ENCODE measurements around the gene TWNK.
"Not testable (repeated sequence)": the region's sequence is repeated elsewhere in the genome, so short reads cannot be mapped to it uniquely, and the experiment has no call there.

The TWNK gene

DNA sequence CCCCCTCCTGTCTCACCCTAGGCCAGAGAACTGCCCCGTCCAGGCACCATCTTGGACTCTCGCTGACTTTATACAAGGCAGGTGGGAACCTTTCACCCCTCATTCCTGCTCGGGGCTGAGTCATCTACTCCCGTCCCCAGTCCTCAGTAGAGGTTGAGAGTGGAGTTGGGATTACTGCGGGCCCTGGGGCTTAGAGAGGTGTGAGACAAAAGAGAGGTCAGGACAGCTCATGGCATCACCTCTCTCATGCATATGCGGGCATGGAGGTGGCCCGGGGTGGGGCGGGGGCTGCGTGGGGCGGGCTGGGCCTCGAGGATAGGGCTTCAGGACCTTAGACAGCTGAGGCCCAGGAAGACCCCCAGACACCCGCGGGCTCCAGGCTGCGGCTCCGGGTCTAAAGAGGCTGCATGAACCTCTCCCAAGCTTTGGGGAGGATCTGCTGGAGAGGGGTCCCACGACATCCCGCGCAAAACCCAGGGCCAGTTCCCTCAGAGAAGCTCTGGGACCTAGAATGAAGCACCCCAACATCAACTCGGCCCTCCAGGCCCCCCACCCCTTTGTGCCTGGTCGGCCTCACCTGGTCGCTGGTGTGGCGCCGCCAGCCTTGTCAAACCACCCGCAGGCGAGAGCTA, 43.3 kb downstream of the TWNK start:
- no peak for DNase-seq (ENCODE audit: low read depth, low spot score)

DNA sequence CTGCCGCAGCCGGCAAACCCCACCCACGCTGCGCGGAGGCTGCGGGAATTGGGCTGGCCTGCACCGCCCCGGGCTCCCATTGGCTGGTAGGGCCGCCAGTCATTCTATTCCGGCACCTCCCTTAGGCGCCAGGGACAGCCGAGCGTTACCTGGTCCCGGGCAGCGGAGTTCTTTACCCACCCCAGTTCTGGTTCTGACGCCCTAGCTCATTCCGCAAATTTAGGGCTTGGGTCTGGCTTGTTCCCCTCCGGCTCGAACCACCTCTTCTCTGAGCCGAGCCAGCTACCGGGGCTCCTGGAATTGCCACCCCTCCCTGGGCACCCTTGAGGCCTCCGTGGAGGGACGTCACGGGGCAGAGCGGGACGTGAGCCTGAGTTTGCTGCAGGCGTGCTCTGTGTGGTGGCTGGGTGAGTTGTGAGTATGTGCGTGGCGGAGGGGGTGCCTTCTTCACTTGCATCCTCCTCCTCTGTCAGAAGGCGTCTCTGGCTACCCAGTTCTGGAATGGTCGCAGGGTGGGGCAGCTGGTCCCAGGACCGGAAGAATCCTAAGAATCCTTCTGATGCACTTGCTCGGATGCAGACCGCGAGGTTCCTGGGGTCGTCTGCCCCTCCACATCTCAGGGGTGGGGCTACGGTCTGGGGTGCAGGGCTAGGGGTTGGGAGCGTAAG, 43.9 kb downstream of the TWNK start, which contains the start of the genes PDZD7 and SFXN3:
TSS of gene PDZD7 (minus strand) at position 2 of the 668 bp plus-strand sequence. CDS start 910 bp downstream, outside the sequence.
TSS of gene SFXN3 (plus strand) at position 107 of the 668 bp plus-strand sequence. CDS start 3,461 bp downstream, outside the sequence.
- peak; percentile 83 for DNase-seq (ENCODE audit: low read depth, low spot score)

DNA sequence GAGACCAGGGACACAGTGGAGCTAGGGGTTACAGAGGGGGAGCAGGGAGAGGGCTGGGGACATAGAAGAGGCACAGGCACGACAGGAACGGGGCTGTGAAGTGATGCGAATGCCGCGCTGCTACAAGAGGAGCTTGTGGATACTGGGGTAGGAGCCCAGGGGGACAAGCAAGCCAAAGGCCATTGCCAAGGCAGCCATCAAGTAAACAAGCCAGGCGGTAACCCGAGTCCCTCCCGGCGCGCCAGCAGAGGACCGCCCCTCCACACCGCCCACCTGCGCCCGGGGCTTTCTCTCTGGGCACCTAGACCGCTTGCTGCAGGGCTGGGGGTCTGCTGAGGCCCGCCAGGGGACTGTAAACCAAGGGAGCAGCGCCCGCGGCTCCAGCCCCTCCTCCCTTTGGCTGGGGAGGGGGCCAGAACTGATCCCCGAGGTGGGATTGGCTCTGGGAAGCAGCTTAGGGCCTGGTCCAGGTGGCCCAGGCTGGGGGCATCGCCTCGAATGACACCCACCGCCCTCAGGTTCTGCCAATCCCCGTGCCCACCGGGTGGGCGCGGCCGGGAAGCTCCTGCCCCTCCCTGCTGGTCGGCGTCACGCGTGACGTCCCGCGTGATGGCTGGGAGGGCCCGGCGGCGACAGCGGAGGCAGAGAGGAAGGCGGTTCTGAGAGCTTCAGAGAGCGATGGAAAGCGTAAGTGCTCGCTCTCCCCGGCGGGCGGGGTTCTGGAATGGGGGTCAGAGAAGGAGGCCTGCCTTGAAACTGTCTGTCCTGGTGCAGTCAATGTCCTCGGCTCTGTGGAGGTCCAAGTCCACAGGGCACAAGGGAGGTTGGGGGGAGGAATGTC, 44.7 kb downstream of the TWNK start:
- DNase-seq (ENCODE audit: low read depth, low spot score), result peak; percentile 63

DNA sequence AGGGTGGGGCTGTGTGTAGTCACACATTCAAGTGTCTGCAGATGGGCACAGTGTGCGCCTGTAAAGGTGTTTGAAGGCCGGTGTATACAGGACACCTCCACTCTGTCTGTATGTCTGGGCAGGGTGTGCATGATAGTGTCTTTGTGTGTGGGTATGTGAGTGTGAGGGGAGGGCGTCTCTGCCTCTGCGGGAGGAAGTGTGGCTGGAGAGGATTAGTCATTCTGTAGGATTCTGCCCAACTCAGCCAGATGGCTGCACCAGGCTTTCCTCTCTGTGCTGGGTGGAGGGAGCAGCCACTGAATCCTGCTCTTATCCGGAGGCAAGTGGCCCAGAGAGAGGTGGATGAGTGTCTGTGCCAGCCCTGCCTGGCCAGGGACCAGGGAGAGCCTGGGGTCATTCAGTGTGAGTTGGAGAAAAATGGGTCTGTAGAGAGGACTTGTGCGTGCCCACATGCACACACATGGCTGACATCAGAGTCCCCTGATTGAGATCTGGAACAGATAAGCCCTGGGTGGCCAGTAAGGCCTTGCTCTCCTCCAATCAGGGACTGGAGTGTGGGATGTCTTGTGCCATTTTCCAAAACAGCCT, 45.4 kb downstream of the TWNK start:
- no peak for DNase-seq (ENCODE audit: low read depth, low spot score)

DNA sequence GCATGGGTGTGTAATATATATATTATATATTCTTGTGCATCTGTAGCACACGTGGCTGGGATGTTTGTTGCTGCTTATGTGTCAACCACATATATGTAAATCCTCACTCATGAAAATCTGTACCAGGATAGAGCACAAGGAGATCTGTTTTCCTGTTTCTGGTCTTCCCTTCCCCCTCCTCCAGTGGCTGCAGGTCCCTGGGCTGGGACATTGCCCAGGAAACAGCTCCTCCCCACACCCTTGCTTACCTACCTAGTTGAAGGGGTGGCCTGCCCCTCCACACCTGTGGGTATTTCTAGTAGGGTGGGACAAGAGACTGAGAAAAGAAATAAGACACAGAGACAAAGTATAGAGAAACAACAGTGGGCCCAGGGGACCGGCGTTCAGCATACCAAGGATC, 45.9 kb downstream of the TWNK start:
- DNase-seq (ENCODE audit: low read depth, low spot score), result no peak

DNA sequence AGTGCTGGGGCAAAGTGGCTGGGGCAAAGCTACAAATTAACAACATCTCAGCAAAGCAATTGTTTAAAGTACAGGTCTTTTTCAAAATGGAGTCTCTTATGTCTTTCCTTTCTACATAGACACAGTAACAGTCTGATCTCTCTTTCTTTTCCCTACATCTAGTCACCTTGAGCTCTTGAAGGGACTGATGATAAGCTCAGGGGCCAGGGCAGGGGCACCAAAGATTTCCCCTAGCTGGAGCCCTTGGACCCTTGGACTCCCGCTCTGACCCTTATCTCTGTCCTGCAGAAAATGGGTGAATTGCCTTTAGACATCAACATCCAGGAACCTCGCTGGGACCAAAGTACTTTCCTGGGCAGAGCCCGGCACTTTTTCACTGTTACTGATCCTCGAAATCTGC, 47.1 kb downstream of the TWNK start:
- DNase-seq (ENCODE audit: low read depth, low spot score), result not testable (repeated sequence)

DNA sequence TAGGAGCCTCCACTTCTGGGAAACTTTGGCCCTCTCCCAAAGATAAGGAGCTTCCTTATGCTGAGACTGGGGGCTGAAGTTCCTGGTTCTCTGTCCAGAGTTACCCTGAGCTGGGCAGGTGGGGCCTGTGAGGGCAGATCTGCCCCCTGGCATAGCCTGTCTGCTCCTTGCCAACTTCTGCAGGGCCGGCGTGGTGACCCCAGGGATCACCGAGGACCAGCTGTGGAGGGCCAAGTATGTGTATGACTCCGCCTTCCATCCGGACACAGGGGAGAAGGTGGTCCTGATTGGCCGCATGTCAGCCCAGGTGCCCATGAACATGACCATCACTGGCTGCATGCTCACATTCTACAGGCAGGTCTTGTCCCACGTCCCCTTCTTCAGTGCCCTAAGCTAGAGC, 48.0 kb downstream of the TWNK start:
- no peak for DNase-seq (ENCODE audit: low read depth, low spot score)

DNA sequence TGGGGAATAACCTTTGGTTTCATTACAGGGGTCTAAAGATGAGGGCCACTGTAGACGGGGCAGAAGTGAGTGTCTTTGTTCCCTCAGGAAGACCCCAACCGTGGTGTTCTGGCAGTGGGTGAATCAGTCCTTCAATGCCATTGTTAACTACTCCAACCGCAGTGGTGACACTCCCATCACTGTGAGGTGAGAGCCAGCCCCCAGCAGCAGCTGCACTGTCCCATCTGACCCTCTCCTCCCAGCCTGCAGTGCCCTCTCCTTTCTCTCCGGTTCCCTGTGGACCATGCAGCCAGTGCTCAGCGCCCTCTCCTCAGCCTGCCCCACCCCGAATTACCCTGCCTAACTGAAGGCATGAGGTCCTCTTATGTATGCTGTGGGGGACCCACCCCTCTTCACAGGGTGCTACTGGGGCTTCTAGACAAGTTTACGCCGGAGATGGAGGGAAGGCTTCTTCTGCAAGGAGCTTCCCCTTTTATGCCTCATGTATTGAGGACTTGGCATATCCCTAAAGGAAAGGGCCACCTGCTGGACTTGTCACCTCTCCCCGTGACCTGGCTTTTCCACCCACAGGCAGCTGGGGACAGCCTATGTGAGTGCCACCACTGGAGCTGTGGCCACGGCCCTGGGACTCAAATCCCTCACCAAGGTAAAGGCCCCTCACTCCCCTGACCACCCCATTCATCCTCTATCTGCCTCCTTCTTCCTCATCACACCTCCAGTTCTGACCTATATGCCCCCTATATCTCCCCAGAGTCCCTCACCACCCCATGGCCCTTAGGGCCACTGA, 48.8 kb downstream of the TWNK start:
- no peak for DNase-seq (ENCODE audit: low read depth, low spot score)

DNA sequence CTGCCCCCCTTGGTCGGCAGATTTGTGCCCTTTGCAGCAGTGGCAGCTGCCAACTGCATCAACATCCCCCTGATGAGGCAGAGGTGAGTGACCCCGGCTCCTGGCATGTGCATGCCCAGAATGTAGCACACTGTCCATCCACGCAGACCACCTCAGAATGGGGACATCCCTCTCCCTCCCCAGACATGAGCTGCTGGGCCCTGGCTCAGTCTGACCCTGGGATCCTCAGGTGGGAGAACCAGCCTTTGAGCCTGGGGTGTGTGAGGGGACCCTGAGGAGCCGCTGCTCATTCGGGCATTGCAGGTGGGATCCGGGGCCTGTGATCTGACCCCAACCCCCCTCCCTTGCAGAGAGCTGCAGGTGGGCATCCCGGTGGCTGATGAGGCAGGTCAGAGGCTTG, 49.4 kb downstream of the TWNK start:
- DNase-seq (ENCODE audit: low read depth, low spot score), result no peak

DNA sequence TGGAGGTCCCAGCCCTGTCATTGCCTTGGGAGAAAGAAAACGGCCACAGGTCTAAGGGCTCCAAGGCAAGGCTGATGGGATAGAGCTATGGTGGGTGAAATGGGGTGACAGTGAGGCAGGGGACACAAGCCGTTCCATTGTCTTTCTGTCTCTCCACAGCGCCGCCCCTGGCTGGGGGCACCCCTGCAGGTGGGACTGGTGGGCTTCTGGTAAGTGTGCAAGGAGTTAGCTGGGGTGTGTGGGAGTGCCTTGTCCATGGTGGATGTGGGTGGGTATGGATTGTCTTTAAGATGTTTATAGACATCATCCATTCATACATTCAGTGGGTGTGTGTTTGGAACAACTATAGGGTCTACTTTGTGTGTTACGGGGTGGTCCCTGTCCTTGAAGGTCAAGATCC, 51.1 kb downstream of the TWNK start:
- DNase-seq (ENCODE audit: low read depth, low spot score), result no peak

DNA sequence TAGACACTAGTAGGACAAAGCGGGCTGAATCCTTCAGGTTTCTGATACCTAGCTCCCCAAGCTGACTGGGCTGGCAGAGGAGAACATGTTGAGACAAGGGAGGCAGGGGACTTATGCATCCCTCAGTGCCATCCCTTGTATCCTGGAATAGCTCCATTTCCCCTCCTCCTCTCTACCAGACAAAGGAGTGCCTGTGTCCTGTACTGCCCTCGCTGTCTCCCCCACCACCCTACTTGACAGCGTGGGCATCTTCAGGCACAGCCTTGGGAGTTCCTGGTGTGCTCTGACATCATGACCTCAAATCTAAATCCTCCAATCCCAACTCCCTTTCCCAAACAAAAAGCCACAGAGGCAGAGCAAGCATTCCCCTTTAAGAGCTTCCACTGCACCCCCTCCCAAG, 52.7 kb downstream of the TWNK start:
- no peak for DNase-seq (ENCODE audit: low read depth, low spot score)

DNA sequence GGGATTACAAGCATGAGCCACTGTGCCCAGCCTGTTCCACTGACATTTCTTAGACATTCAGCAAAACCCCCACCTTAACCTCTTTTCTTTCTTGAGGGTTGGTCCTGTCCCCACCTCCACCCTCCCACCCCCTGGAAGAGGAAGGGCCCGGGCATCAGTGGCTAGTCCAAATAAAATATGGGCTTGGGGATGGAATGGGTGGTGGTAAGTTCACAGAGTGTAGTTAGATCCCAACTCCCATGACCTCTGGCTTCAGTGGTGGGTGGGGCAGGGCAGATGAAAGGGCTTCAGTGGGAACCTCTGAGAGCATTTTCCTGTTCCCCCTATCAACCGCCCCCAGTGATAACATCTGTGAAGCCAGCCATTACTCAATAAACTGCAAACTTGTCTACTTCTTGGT, 53.5 kb downstream of the TWNK start:
- DNase-seq (ENCODE audit: low read depth, low spot score), result no peak

DNA sequence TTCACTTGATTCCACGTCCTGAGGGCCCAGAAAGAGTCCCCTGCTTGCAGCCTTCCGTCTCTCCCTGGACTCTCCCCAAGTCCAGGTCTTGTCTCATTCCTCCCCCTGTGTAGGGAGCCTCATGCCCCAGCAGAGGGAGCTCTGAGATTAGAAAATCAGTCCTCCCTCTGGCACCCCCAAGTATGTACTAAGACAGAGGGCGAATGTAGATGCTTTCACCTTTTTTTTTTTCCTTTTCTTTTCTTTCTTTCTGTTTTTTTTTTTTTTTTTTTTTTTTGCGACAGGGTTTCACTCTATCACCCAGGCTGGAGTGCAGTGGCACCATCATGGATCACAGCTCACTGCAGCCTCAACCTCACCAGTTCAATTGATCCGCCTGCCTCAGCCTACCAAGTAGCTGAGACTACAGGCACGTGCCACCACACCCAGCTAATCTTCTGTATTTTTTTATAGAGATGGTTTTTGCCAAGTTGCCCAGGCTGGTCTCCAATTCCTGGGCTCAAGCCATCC, 54.0 kb downstream of the TWNK start:
- peak; percentile 53 for DNase-seq (ENCODE audit: low read depth, low spot score)

DNA sequence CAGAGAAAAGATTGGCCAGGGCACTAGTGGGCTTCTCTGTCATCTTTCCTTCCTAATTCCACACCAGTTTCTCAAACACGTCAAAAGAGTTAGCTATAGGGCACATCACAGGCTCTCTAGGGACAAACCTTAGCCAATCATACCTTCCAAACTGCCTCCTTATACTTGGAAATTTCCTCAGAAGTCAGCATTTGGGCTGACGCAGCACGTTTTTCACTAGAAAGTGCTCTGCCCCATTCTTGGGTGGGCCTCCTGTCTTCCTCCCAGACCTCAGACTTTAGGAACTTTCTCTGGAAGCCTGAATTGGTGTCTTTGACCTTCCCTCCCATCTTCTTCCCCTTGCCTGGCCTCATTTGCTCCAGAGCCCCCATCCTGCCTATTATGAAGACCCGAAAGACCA, 54.8 kb downstream of the TWNK start:
- no peak for DNase-seq (ENCODE audit: low read depth, low spot score)

DNA sequence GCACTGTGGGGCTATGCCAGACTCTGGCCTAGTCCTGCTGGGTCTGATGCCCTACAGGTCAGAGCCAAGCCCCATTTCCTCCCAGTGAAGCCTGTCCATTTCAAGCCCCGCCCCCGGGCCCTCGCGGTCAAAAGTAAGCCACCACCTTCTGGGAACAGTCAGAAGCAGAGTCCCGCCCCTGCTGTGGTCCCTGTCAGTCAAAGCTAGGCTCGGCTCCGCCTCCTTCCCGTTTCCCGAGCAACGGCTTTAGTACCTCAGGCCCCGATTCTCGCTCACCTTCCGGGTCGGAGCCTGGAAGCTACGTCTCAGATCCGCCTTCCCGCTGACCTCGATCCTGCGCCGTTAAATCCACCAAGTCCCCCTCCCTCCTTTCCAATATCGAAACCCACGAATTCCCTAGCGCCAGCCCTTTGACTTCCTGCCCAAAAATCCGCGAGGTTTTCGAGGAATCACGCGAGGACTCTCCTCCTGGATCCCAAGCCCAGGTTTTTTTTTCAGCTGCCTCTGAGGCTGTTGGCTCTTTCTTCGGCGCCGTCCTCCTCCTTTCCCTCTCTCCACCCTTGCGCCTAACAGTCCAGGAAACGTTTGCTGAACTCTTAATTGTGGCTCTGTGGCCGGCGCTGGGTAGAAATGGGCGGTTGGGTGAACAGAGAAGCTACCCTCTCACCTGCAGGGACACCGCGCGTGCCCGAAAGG, 55.5 kb downstream of the TWNK start:
- peak; percentile 61 for DNase-seq (ENCODE audit: low read depth, low spot score)

DNA sequence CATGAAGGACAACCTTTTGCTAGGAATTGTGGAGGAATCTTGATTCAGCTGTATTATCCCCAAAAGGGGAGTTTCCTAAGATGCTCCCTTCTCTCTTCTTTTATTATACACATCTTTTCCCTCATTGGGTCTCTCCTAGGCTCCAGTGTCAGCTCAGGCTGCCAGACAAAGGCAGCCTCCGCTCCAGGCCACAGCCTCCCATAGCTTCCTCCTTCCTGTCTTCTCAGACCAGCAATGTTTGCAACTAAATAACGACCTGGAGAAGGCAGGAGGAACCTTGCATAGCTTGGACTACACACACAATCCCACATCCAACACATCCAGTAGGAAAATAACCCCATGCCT, 56.0 kb downstream of the TWNK start:
- DNase-seq (ENCODE audit: low read depth, low spot score), result no peak

Data from activated CD4-positive, CD25-positive, alpha-beta regulatory T cell treated with anti-CD3 and anti-CD28 coated beads, Interleukin-2, amount 50 U/mL, for 16 hours (primary cell).